CD4-positive, alpha-beta T cell (primary cell): Measurements from ENCODE around the gene SNRNP48. TPM values are rescaled to one million over a fixed set of nuclear protein-coding genes. Genes with fewer than 3 reads are reported as not detected.

Experiments
- ATAC-seq: fragments of 200-7000 bp; cut with Tn5 transposase; one replicate; pipeline ENCODE4 v1.10.0; 2022; ENCODE audit warnings: mild to moderate bottlenecking; ENCODE audit not compliant: poor library complexity
- CTCF ChIA-PET: fragments of 350-600 bp; sonication (Branson Sonifier 250); formaldehyde crosslinking; loops from one replicate; lab custom pipeline; 2021; ENCODE audit warnings: antibody characterized with exemption, inconsistent platforms; lab: Charles Lee
- POLR2A ChIA-PET: fragments of 350-600 bp; sonication (Branson Sonifier 250); formaldehyde crosslinking; loops from one replicate; lab custom pipeline; 2021; ENCODE audit warnings: antibody characterized with exemption, inconsistent platforms; lab: Charles Lee
- DNase-seq, 14 experiments: peaks; one replicate each; pipeline ENCODE4 v3.0.0-alpha.2; 2013 to 2020; ENCODE audit warnings: mixed read lengths in 2 of 14
- H3K27ac ChIP-seq, 2 donors: one replicate each; pipeline versions ENCODE4 v1.5.1 to v1.7.0; 2013; ENCODE audit warnings: low read length in 2 of 2, low read depth in 1 of 2, mild to moderate bottlenecking in 1 of 2
- H3K27me3 ChIP-seq, 2 experiments: 1 replicate in 1 of 2; 2 replicates in 1 of 2; pipeline versions ENCODE4 v1.6.1 to v1.7.0; 2013; ENCODE audit warnings: low read length in 2 of 2, control low read depth in 1 of 2, mild to moderate bottlenecking in 1 of 2, moderate library complexity in 1 of 2; ENCODE audit not compliant: insufficient read depth in 2 of 2, control insufficient read depth in 1 of 2
- H3K36me3 ChIP-seq: one replicate; pipeline ENCODE4 v1.6.1; 2013; ENCODE audit warnings: low read length, control low read depth; ENCODE audit not compliant: insufficient read depth
- H3K4me1 ChIP-seq: one replicate; pipeline ENCODE4 v1.6.1; 2013; ENCODE audit warnings: low read length, control low read depth; ENCODE audit not compliant: insufficient read depth
- H3K4me3 ChIP-seq: one replicate; pipeline ENCODE4 v1.5.1; 2013; ENCODE audit warnings: mild to moderate bottlenecking, low read length, moderate library complexity
- H3K9me3 ChIP-seq, 2 experiments: 1 replicate in 1 of 2; 2 replicates in 1 of 2; pipeline versions ENCODE4 v1.6.1 to v1.7.0; 2013; ENCODE audit warnings: low read length in 2 of 2, mild to moderate bottlenecking in 2 of 2, control low read depth in 1 of 2, moderate library complexity in 1 of 2; ENCODE audit not compliant: control insufficient read depth in 1 of 2, insufficient read depth in 1 of 2
- H3K27ac Mint-ChIP-seq: one replicate; pipeline ENCODE4 v1.8.0; 2020; ENCODE audit warnings: mixed read lengths
- H3K27me3 Mint-ChIP-seq: one replicate; pipeline ENCODE4 v1.8.0; 2021; ENCODE audit warnings: mixed read lengths
- H3K36me3 Mint-ChIP-seq: one replicate; pipeline ENCODE4 v1.8.0; 2021; ENCODE audit warnings: low read depth, mixed read lengths
- H3K4me1 Mint-ChIP-seq: one replicate; pipeline ENCODE4 v1.8.0; 2021; ENCODE audit warnings: low read depth, mixed read lengths
- H3K4me3 Mint-ChIP-seq: one replicate; pipeline ENCODE4 v1.8.0; 2020; ENCODE audit warnings: mild to moderate bottlenecking, mixed read lengths
- H3K9me3 Mint-ChIP-seq: one replicate; pipeline ENCODE4 v1.8.0; 2020; ENCODE audit warnings: mixed read lengths
- intact Hi-C, 2 experiments: fragments of 100-400 bp; cut with DNase I in 1 of 2; cut with micrococcal nuclease in 1 of 2; formaldehyde crosslinking; loops; one replicate each; pipeline versions ENCODE4 v1.15.1 to v1.9.0; 2023 to 2025; cut with DNase I, micrococcal nuclease
- total RNA-seq, 174 experiments: library from RNA in 2 of 174; stranded (reverse) in 2 of 174; gene quantifications; one replicate each; pipeline ENCODE4 v1.2.3 and lab custom pipeline; 2021 to 2026
- TF ChIP-seq, protein P1 (sequence below): fragments of 200-600 bp; IDR thresholded peaks from one replicate; pipeline ENCODE4 v1.8.0; 2022; ENCODE audit warnings: antibody characterized with exemption, mild to moderate bottlenecking

SNRNP48 gene
- total RNA-seq, 2 experiments from 2014 or later, result 12.1 to 13.4 TPM

DNA sequence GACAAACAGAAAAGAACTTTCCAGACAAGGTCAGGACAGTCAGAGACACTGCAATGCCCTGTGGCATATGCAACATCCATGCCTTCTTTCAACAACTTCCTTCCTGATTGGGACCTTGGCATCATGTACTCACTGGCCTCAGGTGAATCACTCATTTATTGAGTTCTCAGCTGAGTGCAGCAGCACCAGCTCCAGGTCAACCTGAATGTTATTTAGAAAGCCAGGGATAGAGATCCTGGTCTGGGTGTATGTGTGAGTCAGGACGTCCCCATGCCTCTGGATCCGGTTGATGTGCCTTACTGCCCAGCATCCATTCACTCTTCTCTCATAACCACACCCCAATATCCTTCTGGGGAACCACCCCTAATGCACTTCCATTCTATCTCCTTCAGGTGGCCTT is 54.4 kb downstream of the SNRNP48 start:
- ATAC-seq (no peak), DNase-seq (no peak)
- H3K27ac Mint-ChIP-seq, result no peak overlapping the region
- no peak overlapping the region for H3K4me3 ChIP-seq
- TF ChIP-seq, protein P1, sequence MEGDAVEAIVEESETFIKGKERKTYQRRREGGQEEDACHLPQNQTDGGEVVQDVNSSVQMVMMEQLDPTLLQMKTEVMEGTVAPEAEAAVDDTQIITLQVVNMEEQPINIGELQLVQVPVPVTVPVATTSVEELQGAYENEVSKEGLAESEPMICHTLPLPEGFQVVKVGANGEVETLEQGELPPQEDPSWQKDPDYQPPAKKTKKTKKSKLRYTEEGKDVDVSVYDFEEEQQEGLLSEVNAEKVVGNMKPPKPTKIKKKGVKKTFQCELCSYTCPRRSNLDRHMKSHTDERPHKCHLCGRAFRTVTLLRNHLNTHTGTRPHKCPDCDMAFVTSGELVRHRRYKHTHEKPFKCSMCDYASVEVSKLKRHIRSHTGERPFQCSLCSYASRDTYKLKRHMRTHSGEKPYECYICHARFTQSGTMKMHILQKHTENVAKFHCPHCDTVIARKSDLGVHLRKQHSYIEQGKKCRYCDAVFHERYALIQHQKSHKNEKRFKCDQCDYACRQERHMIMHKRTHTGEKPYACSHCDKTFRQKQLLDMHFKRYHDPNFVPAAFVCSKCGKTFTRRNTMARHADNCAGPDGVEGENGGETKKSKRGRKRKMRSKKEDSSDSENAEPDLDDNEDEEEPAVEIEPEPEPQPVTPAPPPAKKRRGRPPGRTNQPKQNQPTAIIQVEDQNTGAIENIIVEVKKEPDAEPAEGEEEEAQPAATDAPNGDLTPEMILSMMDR, result no peak
- no peaks in the 10 kb centered on the region for H3K27me3 Mint-ChIP-seq
- H3K27ac ChIP-seq, result no peak overlapping the region
- H3K27me3 ChIP-seq, result no peaks in the 10 kb centered on the region
- peaks cover 13% of the 10 kb centered on the region for H3K4me1 Mint-ChIP-seq
- no peak overlapping the region for H3K4me3 Mint-ChIP-seq
- POLR2A ChIA-PET, result no interaction called here
- H3K36me3 Mint-ChIP-seq, result no peaks in the 10 kb centered on the region
- CTCF ChIA-PET, result interaction anchor here (0.9 kb wide), 1 partner anchor 12 kb away, joined by 3 read pairs; no protein-coding TSS in a partner anchor
- intact Hi-C loops, result no loop called here
- no peaks in the 10 kb centered on the region for H3K9me3 ChIP-seq
- no peaks in the 10 kb centered on the region for H3K9me3 Mint-ChIP-seq
- H3K4me1 ChIP-seq, result no peaks in the 10 kb centered on the region
- H3K36me3 ChIP-seq, result no peaks in the 10 kb centered on the region

GRCh38 chr6:7646394-7646793 is 56.4 kb downstream of the SNRNP48 start:
- no peaks in the 10 kb centered on the region for H3K36me3 ChIP-seq
- Mint-ChIP-seq H3K4me1 (peaks cover 13% of the 10 kb centered on the region), H3K4me3 (no peak overlapping the region), H3K27ac (no peak overlapping the region), H3K9me3 (no peaks in the 10 kb centered on the region), H3K27me3 (peaks cover 5% of the 10 kb centered on the region), H3K36me3 (no peaks in the 10 kb centered on the region)
- no peak overlapping the region for H3K27ac ChIP-seq
- TF ChIP-seq, protein P1, result no peak
- intact Hi-C loops, result no loop called here
- no peak overlapping the region for H3K4me3 ChIP-seq
- POLR2A ChIA-PET, result no interaction called here
- H3K27me3 ChIP-seq, result no peaks in the 10 kb centered on the region
- DNase-seq (no peak), ATAC-seq (no peak)
- H3K9me3 ChIP-seq, result no peaks in the 10 kb centered on the region
- CTCF ChIA-PET, result no interaction called here
- no peaks in the 10 kb centered on the region for H3K4me1 ChIP-seq

GRCh38 chr6:7647504-7647903 is 57.5 kb downstream of the SNRNP48 start:
- H3K4me1 Mint-ChIP-seq, result peaks cover 13% of the 10 kb centered on the region
- H3K4me1 ChIP-seq, result no peaks in the 10 kb centered on the region
- H3K9me3 Mint-ChIP-seq, result no peaks in the 10 kb centered on the region
- ChIA-PET POLR2A (no interaction called here), CTCF (no interaction called here)
- peaks cover 5% of the 10 kb centered on the region for H3K27me3 Mint-ChIP-seq
- H3K27me3 ChIP-seq, result no peaks in the 10 kb centered on the region
- TF ChIP-seq, protein P1, result no peak
- H3K36me3 ChIP-seq, result no peaks in the 10 kb centered on the region
- no peak overlapping the region for H3K4me3 ChIP-seq
- H3K27ac Mint-ChIP-seq, result no peak overlapping the region
- H3K9me3 ChIP-seq, result no peaks in the 10 kb centered on the region
- DNase-seq (no peak), ATAC-seq (no peak)
- no peaks in the 10 kb centered on the region for H3K36me3 Mint-ChIP-seq
- intact Hi-C loops, result no loop called here
- no peak overlapping the region for H3K4me3 Mint-ChIP-seq
- no peak overlapping the region for H3K27ac ChIP-seq
